Fibroblast of villous mesenchyme (primary cell): ENCODE data around the gene ARHGEF28. TPM values are rescaled to one million over a fixed set of nuclear protein-coding genes. Genes with fewer than 3 reads are reported as not detected.

ENCODE experiments used
- DNase-seq: peaks from one replicate; pipeline ENCODE4 v3.0.0-alpha.2; 2010; ENCODE audit warnings: low read depth
- H3K4me3 ChIP-seq: 2 replicates; pipeline ENCODE4 v1.5.1; 2011; ENCODE audit warnings: low read depth, mild to moderate bottlenecking, low read length
- CTCF ChIP-seq: IDR thresholded peaks from 2 replicates; pipeline ENCODE4 v1.5.1; 2012; ENCODE audit warnings: low read depth, mild to moderate bottlenecking, low read length; ENCODE audit not compliant: insufficient read depth
- total RNA-seq: library from RNA; depleted of rRNA; stranded (reverse); fragments of >200 nt; gene quantifications from 2 replicates; pipeline ENCODE4 v1.2.3, GENCODE V29; 2012

The ARHGEF28 gene
- total RNA-seq, 1 donor, result 40.2 TPM

- no peak overlapping the region for H3K4me3 ChIP-seq
- no peak for TF ChIP-seq CTCF
- no peak for DNase-seq
Observed at GRCh38 chr5:73642344-73642743, 16.3 kb downstream of the ARHGEF28 start.

- TF ChIP-seq CTCF, result no peak
- no peak for DNase-seq
- no peak overlapping the region for H3K4me3 ChIP-seq
Observed at GRCh38 chr5:73644385-73644963, 18.5 kb downstream of the ARHGEF28 start.

- DNase-seq, result no peak
- no peak for TF ChIP-seq CTCF
- no peak overlapping the region for H3K4me3 ChIP-seq
Observed at GRCh38 chr5:73647721-73648120, 21.7 kb downstream of the ARHGEF28 start.

GRCh38 chr5:73648515-73648914, 22.5 kb downstream of the ARHGEF28 start:
- DNase-seq, result no peak
- no peak for TF ChIP-seq CTCF
- no peak overlapping the region for H3K4me3 ChIP-seq

- DNase-seq, result no peak
- TF ChIP-seq CTCF, result no peak
- no peak overlapping the region for H3K4me3 ChIP-seq
Observed at GRCh38 chr5:73649926-73650325, 23.9 kb downstream of the ARHGEF28 start.

- no peak for DNase-seq
- no peak for TF ChIP-seq CTCF
- H3K4me3 ChIP-seq, result no peak overlapping the region
Observed at GRCh38 chr5:73652391-73652790, 26.4 kb downstream of the ARHGEF28 start.

GRCh38 chr5:73654171-73654811, 28.3 kb downstream of the ARHGEF28 start:
- TF ChIP-seq CTCF, result no peak
- no peak overlapping the region for H3K4me3 ChIP-seq
- DNase-seq, result peak; percentile 44
